Daoy (cell line): ENCODE results near the gene DCAF5. TPM values are rescaled to one million over a fixed set of nuclear protein-coding genes. Genes with fewer than 3 reads are reported as not detected.
"Not testable (repeated sequence)": the region's sequence is repeated elsewhere in the genome, so short reads cannot be mapped to it uniquely, and the experiment has no call there.

Experiments used
- DNase-seq: peaks from one replicate; pipeline ENCODE4 v3.0.0-alpha.2; 2015; ENCODE audit warnings: low read depth
- total RNA-seq: library from RNA; depleted of rRNA; stranded (reverse); fragments of >200 nt; shearing (Covaris generic); gene quantifications from 2 replicates; pipeline ENCODE4 v1.2.3, GENCODE V29; 2014

The DCAF5 gene
- total RNA-seq, 1 experiment from 2014 or later = 9.7 TPM

- no peak for DNase-seq
These were observed 80.3 kb downstream of the DCAF5 start for GRCh38 chr14:69072584-69072983.

- DNase-seq = no peak
These were observed 84.0 kb downstream of the DCAF5 start for GRCh38 chr14:69068744-69069421.

GRCh38 chr14:69066396-69067171 lies 86.3 kb downstream of the DCAF5 start:
- DNase-seq = no peak

- not testable (repeated sequence) for DNase-seq
These were observed 87.0 kb downstream of the DCAF5 start for GRCh38 chr14:69065934-69066333.

GRCh38 chr14:69064596-69064995 lies 88.3 kb downstream of the DCAF5 start:
- no peak for DNase-seq

GRCh38 chr14:69059658-69060623 lies 93.0 kb downstream of the DCAF5 start:
- peak; percentile 86 for DNase-seq

- DNase-seq = no peak
These were observed 96.7 kb downstream of the DCAF5 start for GRCh38 chr14:69055999-69056788.

GRCh38 chr14:69055125-69055524 lies 97.8 kb downstream of the DCAF5 start:
- DNase-seq = peak; percentile 97

GRCh38 chr14:69054030-69054429 lies 98.9 kb downstream of the DCAF5 start:
- no peak for DNase-seq

GRCh38 chr14:69052181-69052601 lies 100.7 kb downstream of the DCAF5 start:
- DNase-seq = no peak

- DNase-seq = no peak
These were observed 102.4 kb downstream of the DCAF5 start for GRCh38 chr14:69050240-69051184.

- no peak for DNase-seq
These were observed 103.2 kb downstream of the DCAF5 start for GRCh38 chr14:69049675-69050074.

GRCh38 chr14:69048456-69048855 lies 104.5 kb downstream of the DCAF5 start:
- DNase-seq = no peak

GRCh38 chr14:69047255-69047654 lies 105.7 kb downstream of the DCAF5 start:
- DNase-seq = no peak

GRCh38 chr14:69046476-69046860 lies 106.5 kb downstream of the DCAF5 start:
- DNase-seq = no peak

GRCh38 chr14:69045857-69046475 lies 107.0 kb downstream of the DCAF5 start:
- DNase-seq = no peak

- DNase-seq = peak; percentile 44
These were observed 107.9 kb downstream of the DCAF5 start for GRCh38 chr14:69044965-69045555.

- DNase-seq = no peak
These were observed 108.6 kb downstream of the DCAF5 start for GRCh38 chr14:69044296-69044695.

GRCh38 chr14:69043596-69044260 lies 109.2 kb downstream of the DCAF5 start:
- peak; percentile 58 for DNase-seq
